Measurements from ENCODE around the gene ABCE1.

GRCh38 chr4:145161549-145161948 is 63.4 kb downstream of the ABCE1 start:
- TF ChIP-seq CTCF (IDR thresholded peaks at IDR 0.05) (no peak), POLR2A (IDR thresholded peaks at IDR 0.05) (no peak)

Measured in thyroid gland (tissue), 4 donors.